Keratinocyte (primary cell): ENCODE measurements around the gene RC3H1.

ENCODE experiments used
- EZH2 ChIP-seq: IDR thresholded peaks from one replicate; pipeline ENCODE4 v1.6.1; 2012; ENCODE audit warnings: inconsistent platforms, mild to moderate bottlenecking, low read length, moderate library complexity
- TF ChIP-seq, protein P1 (sequence below), 3 experiments: IDR thresholded peaks in 1 of 3; conservative IDR thresholded peaks in 1 of 3; optimal IDR thresholded peaks in 1 of 3; 2 replicates in 2 of 3; 3 replicates in 1 of 3; pipeline versions ENCODE3 to v1.5.1; 2011; ENCODE audit warnings: low read length in 3 of 3, mild to moderate bottlenecking in 3 of 3, moderate library complexity in 2 of 3, control low read depth in 1 of 3, inconsistent platforms in 1 of 3; ENCODE audit not compliant: insufficient read depth in 2 of 3; ENCODE audit errors: extremely low read depth in 1 of 3

DNA sequence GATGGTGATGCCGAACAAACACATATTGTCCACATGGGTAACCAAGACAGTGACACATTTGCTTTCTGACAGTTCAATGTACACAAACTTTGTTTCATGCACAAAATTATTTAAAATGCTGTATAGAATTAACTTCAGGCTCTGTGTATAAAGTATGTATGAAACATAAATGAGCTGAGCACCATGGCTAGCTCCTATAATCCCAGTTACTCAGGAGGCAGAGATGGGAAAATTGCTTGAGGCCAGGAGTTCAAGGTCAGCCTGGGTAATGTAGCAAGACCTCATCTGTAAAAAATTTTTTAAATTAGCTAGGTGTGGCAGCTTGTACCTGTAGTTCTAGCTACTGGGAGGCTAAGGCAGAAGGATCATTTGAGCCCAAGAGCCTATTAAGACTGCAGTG lies 19.2 kb upstream of the RC3H1 start:
- TF ChIP-seq, protein P1, sequence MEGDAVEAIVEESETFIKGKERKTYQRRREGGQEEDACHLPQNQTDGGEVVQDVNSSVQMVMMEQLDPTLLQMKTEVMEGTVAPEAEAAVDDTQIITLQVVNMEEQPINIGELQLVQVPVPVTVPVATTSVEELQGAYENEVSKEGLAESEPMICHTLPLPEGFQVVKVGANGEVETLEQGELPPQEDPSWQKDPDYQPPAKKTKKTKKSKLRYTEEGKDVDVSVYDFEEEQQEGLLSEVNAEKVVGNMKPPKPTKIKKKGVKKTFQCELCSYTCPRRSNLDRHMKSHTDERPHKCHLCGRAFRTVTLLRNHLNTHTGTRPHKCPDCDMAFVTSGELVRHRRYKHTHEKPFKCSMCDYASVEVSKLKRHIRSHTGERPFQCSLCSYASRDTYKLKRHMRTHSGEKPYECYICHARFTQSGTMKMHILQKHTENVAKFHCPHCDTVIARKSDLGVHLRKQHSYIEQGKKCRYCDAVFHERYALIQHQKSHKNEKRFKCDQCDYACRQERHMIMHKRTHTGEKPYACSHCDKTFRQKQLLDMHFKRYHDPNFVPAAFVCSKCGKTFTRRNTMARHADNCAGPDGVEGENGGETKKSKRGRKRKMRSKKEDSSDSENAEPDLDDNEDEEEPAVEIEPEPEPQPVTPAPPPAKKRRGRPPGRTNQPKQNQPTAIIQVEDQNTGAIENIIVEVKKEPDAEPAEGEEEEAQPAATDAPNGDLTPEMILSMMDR (optimal IDR thresholded peaks at IDR 0.05 in 1 of 3, IDR thresholded peaks at IDR 0.05 in 1 of 3, conservative IDR thresholded peaks at IDR 0.05 in 1 of 3; ENCODE audit: extremely low read depth in 1 of 3, insufficient read depth in 2 of 3, low read length in 3 of 3) = no peak
- no peak for TF ChIP-seq EZH2
